Middle frontal gyrus (tissue), 1 donor: Measurements from ENCODE around the gene ZDHHC1.

Experiments used
- DNase-seq: peaks from one replicate; pipeline ENCODE4 v3.0.0-alpha.2; 2015; ENCODE audit warnings: low spot score; ENCODE audit errors: extremely low spot score

Gene ZDHHC1

GRCh38 chr16:67448580-67448979 lies 32.3 kb upstream of the ZDHHC1 start:
- DNase-seq = no peak

GRCh38 chr16:67447508-67448076 lies 31.3 kb upstream of the ZDHHC1 start:
- DNase-seq = no peak

DNA sequence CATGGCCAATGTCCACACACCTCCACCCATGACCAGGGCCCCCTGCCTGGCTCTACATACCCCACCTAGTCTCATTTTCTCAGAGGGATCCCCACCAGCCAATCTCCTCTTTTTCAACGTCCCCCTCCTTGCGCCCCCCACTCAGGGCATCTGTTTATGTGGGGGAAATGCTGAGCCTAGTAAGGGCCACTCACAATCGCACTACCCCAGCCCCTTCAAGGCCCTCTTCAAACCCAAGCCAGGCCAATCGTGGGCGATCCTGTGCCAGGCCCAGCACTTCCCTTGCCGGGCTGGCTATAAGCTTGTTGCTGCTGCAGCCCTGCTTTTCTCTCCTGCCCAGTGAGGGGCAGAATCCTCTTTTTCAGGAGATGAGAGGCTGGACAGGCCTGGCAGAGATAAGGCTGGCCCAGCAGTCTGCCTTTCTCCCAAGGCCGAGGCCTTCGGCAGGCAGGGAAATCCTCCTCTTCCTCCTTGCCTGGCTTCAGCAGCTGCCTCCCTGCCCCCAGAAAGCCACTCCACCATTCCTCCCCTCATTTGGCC lies 30.8 kb upstream of the ZDHHC1 start:
- no peak for DNase-seq

DNA sequence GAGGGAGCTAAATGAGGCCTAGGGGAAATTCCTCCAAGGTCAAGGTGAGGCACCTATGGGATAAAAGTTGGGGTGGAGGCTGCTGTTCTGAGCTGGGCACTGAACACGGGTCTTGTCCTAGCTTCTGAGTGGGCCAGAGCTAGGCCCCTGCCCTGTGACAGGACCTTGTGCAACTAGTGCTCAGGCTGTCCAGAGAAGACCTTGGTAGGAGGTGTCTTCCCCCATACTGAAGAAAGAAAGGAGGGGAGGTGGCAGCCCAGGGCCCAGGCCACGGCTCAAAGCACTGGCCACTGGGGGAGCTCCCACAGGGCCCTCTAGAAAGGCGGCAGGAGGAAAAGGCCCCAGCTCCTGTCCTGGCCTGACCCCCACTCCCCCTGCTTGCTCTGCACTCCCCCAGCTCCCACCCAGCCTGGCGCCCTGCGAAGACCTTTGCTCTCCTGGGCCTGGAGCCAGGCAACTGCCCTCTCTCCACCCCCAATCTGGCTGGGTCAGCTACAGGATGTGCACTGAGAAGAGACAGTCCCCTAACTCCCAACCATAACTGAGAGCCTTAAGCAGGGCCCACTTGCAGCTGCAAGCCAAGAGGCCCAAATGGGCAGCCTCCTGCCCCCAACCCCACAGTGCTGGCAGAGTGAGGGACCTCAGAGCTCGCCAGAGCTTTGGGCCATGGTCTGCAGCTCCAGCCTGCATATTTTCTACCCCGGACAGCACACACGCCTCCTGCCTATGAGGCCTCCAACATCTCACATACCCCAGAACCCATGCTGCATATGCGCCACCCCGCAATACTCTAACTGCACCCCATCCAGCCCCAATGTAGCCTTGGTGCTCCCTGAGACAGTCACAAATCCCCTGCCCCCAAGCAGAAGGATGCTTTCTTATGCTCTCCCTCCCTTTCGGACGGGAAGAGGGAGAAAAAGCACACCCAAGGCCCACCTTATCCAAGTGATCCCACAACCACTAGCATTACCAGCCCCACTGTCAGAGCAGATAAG lies 29.9 kb upstream of the ZDHHC1 start:
- no peak for DNase-seq

DNA sequence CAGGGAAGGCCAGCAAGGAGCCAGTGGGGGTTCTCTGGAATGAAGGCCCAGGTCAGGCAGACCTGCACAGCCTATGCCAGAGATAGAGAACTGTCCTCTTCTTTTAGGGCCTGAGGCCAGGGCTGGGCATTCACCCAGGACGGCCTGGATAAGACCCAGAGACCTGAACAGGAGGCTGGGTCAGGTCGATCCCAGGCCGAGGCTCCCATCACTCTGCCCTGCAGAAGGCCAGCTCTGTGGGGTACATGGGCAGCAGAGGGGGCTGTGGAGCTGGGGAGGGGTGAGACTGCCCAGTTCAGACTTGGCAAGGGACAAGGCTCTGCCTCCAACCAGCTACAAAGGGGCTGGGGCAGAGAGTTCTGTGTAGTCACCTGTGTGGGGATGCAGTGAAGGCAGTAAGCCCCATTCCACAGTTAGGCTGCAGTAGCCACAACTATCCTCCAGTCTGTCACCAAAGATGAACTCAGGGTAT lies 29.2 kb upstream of the ZDHHC1 start:
- no peak for DNase-seq

DNA sequence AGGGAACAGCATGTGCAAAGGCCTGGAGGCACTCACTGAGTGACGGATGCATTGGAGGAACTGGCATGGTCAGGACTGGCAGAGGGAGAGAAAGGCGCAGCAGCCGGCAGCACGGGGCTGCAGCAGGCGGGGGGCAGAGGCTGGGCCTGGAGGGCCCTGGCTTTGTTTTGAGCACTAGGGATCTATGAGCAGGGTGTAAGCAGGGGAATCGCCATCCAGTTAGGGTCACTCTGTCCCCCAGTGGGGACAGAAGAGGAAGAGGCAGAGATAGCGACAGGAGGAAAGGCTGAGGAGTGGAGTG lies 28.8 kb upstream of the ZDHHC1 start:
- no peak for DNase-seq

GRCh38 chr16:67444259-67445125 lies 28.2 kb upstream of the ZDHHC1 start:
- DNase-seq = no peak

GRCh38 chr16:67443265-67443664 lies 27.0 kb upstream of the ZDHHC1 start:
- DNase-seq = no peak

DNA sequence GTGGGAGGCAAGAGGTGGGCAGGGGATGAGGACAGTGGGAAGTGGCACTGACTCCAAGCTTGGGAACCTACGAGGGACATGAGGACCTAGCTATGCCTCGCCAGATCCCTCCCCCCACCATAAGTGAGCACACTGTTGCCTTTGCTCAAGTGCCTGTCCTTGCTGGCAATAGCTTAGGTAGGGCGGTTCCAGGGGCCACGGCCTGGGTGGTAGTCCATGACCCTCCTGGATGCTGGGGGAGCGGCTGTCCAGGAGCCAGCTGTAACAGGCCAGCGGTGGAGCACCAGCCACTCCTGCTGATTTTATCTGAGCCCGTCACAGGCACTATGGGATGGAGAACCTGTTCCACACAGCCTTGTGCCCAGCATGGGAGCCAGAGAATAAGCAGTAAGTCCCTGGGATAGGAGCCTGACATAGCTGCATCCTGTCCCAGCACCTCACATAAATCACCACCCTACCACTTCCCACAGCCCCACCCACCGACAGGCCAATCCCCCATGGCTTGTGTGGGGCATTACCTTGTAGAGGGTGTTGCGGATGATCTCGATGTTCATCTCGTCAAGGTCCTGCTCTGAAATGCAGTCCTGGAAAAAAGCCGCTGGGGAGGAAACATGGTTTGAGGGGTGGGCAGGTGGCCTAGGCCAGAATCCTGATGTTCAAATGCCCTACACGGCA lies 26.4 kb upstream of the ZDHHC1 start:
- no peak for DNase-seq

- DNase-seq = no peak
Measured at GRCh38 chr16:67441907-67442306, 25.6 kb upstream of the ZDHHC1 start.

- DNase-seq = no peak
Measured at GRCh38 chr16:67441271-67441753, 25.0 kb upstream of the ZDHHC1 start.

DNA sequence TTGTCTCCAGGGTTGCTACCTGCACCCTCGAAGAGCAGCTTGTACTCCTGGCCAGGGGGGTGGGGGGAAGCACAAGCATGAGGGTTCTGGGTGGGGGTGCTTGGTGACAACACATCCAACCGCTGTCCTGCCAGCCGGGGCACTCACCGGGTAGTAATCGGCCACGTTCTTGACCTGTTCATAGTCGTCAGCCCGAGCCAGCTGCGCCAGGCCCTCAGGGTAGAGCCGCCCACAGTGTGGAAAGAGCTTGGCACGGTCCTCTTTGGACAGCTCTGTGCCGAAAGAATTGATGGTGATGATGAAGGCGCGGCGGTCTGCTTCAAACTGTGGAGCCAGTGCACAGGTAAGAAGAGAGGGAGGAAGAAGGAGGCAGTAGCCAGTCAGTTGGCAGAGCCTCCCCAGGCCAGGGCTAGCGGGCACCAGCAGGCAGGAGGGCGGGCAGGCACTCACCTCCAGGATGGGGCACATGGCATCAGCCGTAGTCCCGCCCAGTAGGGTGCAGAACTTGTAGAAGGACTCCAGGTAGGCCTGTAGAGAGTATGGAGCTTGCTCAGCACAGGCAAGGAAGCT lies 22.6 kb upstream of the ZDHHC1 start:
- DNase-seq = no peak

DNA sequence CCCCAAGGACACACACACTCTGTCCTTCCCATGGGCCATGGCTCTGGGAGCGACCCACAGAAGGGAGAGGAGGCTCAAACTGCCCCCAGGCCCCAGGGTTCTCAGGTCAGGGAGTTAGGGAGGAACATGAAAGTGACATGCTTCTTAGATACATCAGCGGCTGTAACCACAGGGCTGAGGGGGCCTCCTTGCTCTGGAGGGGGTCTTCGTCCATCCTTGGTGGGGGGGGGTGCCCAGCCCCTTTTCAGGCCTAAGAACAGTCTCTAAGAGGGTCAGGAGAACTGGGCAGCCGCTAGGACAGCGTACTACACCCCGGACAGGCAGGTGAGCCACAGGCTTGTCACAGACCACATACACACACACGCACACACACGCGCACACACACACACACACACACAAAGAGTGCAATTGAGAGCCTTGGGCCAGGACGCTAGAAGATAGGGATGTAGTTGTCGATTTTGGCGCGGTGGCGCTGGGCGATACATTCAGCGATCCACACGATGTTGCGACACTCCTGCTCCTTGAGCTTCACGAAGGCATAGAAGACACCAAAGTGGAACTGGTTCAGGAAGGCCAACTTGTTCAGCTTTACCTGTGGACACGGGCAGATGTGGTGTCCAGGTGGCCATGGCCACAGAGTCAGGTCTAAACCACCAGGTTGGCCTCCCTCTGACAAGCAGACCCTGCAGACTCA lies 22.0 kb upstream of the ZDHHC1 start:
- DNase-seq = no peak

GRCh38 chr16:67437513-67437912 lies 21.2 kb upstream of the ZDHHC1 start:
- DNase-seq = no peak

GRCh38 chr16:67436640-67437193 lies 20.4 kb upstream of the ZDHHC1 start:
- DNase-seq = no peak

DNA sequence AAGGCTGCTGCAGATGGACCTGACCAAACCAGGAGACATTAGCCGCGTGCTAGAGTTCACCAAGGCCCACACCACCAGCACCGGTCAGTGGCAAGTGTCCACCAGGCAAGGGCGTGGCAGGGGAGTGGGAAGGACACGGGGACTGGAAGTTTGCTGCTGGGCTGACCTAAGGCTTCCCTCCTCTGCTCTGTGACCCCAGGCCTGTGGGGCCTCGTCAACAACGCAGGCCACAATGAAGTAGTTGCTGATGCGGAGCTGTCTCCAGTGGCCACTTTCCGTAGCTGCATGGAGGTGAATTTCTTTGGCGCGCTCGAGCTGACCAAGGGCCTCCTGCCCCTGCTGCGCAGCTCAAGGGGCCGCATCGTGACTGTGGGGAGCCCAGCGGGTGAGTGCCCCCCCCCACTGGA lies 19.5 kb upstream of the ZDHHC1 start:
- DNase-seq = no peak

GRCh38 chr16:67433131-67433719 lies 16.9 kb upstream of the ZDHHC1 start:
- DNase-seq = no peak

- no peak for DNase-seq
Measured at GRCh38 chr16:67432506-67432890, 16.2 kb upstream of the ZDHHC1 start.

DNA sequence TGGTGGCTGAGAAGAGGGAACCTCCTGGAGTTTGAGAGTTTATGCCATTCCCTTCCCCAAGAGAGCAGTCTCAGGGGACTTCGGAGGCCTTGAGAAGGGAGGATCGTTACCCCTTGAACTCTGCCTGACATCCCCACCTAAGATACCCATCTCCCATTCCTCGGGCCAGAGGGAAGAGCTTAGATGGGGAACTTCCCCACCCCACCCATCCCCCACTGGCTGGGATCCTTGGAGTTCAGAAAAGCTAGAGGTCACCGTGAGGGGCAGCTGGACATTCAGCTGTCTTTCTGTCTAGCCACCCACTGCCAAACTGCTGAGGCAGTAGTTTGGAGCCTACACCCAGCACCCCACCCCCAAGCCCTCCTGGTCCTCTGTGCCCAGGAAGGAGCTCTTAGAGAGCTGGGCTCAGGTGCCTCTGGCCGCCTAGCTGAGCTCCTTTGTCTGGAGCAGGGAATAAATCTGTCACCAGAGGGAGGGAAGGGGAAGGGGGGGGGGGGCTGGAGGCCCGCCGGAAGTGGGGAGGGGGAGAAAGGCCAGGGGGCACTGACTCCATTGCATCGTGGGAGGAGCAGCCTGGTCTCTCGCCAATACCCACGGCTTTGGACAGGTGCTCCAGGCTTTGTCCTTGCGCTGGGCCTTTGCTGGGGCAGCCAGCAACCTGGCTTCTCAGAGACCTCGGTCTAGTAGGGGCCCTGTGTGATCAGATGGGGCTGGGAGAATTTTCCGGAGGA lies 15.7 kb upstream of the ZDHHC1 start:
- no peak for DNase-seq
